Panc1 (cell line): ENCODE results near the gene PEAR1.

ENCODE experiments used
- CTCF ChIP-seq: fragments of 450-650 bp; IDR thresholded peaks from 2 replicates; pipeline ENCODE4 v1.5.1; 2017; ENCODE audit warnings: mild to moderate bottlenecking
- POLR2AphosphoS5 ChIP-seq: IDR thresholded peaks from 2 replicates; pipeline ENCODE4 v1.6.1; 2012; ENCODE audit warnings: mild to moderate bottlenecking, low read depth, low read length, moderate library complexity
- REST ChIP-seq, 2 experiments: IDR thresholded peaks; 2 replicates each; pipeline ENCODE4 v1.6.1; 2011 to 2012; ENCODE audit warnings: low read depth in 2 of 2, control low read depth in 1 of 2, low read length in 1 of 2, mild to moderate bottlenecking in 1 of 2, moderate library complexity in 1 of 2; ENCODE audit not compliant: insufficient read depth in 1 of 2

- TF ChIP-seq CTCF, result no peak
- TF ChIP-seq POLR2AphosphoS5, result no peak
- no peak for TF ChIP-seq REST (IDR thresholded peaks at IDR 0.05; ENCODE audit: insufficient read depth in 1 of 2, low read depth in 2 of 2, low read length in 1 of 2)
These were observed 29.9 kb upstream of the PEAR1 start for GRCh38 chr1:156863631-156864030.
